ENCODE results near the gene ZDHHC11B.

Gene ZDHHC11B

DNA sequence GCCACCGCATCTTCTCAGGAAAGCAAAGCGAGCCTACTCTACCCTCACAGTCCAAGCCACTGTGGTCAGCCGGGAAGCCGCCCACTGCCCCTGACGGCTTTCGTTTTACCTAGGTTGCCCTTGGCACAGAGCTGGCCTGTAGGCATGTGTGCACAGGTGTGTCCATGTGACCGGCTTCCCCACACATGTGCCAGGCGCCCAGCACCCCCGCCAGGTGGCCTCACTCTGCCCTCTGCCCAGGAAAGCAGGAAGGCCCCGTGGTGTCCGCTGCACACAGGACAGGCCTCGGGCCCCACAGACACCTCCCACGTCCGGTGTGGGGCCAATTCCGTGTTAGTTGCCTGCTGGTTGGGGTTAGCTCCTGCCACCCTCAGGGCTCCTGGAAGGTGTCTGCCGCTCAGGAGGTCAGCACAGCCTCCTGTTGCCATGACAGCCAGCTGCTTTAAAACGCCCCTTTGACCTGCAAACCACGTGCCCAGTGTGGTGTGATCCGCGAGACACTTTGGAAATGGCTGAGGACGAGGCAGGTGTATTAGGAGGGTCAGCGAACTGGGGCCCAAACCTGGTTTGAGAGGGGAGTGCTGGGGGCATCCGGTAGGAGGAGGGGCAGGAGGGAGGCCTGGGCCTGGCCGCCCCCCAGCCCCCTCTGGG is 120.1 kb downstream of the ZDHHC11B start:
- FAIRE-seq (no peak), DNase-seq (ENCODE audit: insufficient read length, low spot score) (no peak)

DNA sequence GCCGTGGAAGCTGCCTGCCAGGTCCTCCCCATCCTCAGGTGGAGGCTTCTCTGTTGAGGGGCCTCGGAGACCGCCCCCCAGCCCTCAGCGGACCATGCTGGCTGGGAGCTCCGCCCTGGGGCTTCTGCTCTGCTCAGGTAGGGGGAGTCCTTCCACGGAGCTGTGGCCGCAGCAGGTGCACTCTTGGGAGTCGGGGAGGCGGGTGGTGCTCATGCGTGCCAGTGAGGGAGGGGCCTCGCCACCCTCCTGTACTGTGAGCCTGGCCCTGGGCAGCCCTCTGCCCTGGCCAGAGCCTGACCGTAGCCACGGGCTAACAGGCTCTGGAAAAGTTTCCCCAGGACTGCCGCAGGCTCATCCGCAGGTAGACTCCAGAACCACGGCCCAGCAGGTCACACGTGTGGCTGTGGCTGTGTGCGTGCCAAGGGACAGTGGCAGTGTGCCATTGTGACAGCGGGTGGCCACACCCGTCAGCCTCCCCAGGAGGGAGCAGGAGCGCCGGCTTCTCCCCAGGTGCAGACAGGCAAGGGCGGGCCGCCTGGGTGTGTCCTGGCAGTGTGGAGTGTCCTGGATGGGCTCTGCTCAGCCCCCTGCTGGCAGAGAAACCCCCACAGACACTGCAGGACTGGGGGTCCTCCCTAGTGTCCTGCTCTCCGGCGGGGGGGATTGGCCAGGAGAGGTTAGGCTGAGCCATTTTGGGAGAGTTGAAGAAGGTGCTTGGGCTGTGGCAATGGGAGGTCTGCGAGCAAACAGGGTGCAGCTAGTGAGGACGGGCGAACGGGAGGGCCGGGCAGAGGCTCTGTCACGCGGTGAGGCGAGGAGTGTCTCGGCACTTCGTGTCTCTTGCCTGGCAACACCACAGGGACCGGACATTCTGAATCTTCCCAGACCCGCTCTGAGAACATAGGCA is 120.8 kb downstream of the ZDHHC11B start:
- FAIRE-seq: no peak
- DNase-seq (ENCODE audit: insufficient read length, low spot score): no peak

DNA sequence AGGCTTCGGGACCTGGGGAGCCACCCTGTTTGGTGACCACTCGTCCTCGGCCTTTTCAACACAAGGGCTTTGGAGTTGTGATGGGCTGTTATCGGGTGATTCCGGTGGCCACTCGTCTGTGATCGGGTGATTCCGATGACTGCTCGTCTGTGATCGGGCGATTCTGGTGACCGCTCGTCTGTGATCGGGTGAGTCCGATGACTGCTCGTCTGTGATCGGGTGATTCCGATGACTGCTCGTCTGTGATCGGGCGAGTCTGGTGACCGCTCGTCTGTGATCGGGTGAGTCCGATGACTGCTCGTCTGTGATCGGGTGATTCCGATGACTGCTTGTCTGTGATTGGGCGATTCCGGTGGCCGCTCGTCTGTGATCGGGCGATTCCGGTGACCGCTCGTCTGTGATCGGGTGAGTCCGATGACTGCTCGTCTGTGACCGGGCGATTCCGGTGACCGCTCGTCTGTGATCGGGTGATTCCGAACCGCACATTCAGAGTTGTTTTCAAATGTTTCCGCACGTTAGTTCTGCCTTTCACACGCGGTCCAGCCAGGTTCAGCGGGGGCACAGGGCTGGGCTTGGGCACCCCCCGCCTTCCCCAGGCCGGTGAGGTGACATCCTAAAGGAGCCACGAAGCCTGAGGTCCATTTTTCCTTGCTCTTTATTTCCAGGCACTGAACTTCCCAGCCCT is 121.6 kb downstream of the ZDHHC11B start:
- no peak for DNase-seq (ENCODE audit: insufficient read length, low spot score)
- FAIRE-seq: no peak

GRCh38 chr5:661891-662750 is 122.4 kb downstream of the ZDHHC11B start:
- DNase-seq (ENCODE audit: insufficient read length, low spot score) (no peak), FAIRE-seq (no peak)

- no peak for FAIRE-seq
- DNase-seq (ENCODE audit: insufficient read length, low spot score): no peak
These were observed 124.0 kb downstream of the ZDHHC11B start for GRCh38 chr5:660491-661030.
